ENCODE results near the gene DOCK9.

DOCK9 gene

GRCh38 chr13:98878486-98879126, 99.3 kb downstream of the DOCK9 start:
- no peak for DNase-seq

GRCh38 chr13:98877936-98878335, 99.9 kb downstream of the DOCK9 start:
- no peak for DNase-seq

GRCh38 chr13:98877466-98877865, 100.4 kb downstream of the DOCK9 start:
- no peak for DNase-seq

DNA sequence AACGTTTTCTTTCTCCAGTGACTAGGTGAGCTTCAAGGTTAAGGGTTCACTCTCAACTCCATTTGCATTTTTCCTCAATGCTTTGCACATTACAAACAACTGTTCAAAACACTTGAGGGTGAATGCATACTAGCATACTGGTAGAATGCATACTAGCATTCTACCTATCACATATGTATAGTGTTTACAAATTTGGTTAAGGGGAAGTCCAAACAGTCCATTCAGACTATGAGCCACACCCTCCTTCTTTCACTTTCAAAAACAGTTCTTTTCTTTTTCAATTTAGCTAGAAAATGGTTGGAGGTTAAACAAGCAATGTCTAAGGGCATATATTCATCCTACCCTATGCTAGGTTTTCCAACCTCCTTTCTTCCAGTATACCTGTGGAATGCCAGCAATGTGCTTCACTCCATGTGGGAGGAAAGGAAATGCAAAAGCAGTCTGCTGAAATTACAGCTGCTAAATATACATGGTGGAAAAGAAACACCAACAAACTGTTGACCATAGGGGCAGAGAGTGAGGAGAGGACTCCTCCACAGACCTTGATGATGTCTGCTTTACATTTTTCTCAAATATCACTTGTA, 102.6 kb downstream of the DOCK9 start:
- DNase-seq: no peak

DNA sequence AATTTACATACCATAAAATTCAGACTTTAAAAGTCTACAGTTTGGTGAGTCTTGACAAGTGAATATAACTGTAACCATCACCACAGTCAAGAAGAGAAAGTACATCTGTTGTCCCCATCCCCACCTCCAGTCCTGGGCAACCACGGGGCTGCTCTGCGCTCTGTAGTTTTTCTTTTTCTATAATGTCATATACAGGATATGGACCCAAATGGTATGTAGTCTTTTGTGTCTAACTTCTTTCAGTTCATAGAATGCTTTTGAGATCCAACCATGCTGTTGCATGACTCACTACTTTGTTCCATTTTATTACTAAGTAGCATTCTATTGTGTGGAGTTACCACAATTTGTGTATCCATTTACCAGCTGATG, 103.9 kb downstream of the DOCK9 start:
- DNase-seq: no peak

- DNase-seq: no peak
Observed at GRCh38 chr13:98873377-98874028, 104.4 kb downstream of the DOCK9 start.

GRCh38 chr13:98871727-98872126, 106.1 kb downstream of the DOCK9 start:
- DNase-seq: no peak

DNA sequence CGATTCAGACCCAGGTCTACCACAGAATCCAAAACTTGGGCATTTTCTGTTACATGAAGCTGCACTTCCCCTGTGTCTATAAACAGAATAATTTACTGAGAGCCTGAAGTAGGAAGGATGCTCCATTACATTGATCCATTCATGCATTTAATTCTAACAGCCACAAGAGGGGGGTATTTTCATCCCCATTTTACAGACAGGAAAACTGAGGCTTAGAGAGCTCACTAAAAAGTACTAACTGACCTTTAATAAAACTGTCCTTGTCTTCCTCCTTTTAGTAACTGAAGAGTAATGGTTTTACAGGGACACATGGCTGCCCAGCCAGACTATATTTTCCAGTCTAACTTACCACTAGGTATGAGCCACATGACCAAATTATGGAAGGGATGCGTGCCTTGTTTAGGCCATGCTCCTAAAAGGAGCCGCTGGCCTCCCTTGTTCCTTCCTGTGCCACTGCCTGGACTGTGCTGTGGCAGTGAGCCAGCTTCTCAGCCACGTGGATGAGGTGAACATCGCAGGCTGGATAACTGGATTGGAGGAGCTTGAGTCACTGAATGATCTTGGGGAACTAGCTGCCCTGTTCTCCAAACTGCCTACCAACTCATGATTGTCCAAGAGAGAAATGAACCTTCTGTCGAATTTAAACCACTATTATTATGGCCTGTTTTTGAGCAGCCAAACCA, 108.3 kb downstream of the DOCK9 start:
- no peak for DNase-seq

DNA sequence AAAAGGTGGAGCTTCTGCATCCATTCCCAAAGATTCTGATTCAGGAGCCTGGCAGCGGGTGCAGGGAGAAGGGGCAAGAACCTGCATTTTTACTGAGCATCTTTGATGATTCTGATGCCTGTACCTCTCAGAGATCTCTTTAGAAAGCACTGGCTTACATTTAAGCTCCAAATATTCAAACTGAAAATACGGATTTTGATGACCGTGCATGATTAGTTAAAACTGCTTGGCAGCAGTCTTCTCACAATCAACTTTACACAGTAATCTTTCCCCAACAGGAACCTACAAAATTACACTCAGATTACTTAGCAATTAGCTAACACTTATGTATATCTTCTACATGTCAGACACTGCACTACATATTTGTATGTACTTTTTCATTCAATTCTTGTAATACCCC, 108.9 kb downstream of the DOCK9 start:
- no peak for DNase-seq

GRCh38 chr13:98866882-98867281, 111.0 kb downstream of the DOCK9 start:
- no peak for DNase-seq

DNA sequence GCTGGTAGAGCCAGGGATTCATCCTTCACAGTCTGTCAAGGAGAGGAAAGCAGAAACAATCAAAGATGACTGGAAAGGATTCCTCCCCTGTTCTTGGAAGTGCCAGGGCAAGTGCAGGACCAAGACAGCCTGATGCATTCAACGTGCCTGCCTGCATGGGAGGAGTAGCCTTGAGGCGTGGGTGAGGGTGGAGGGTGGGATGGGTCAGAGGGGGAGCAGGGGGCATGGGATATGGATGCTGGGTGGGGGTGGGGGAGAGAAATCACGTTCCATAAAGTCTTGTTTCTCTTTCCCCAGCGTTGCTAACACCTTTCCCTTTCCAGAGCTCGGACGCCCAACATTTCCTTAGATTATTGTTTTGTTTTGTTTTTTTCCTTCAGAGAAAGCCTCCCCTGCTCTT, 117.4 kb downstream of the DOCK9 start:
- no peak for DNase-seq

DNA sequence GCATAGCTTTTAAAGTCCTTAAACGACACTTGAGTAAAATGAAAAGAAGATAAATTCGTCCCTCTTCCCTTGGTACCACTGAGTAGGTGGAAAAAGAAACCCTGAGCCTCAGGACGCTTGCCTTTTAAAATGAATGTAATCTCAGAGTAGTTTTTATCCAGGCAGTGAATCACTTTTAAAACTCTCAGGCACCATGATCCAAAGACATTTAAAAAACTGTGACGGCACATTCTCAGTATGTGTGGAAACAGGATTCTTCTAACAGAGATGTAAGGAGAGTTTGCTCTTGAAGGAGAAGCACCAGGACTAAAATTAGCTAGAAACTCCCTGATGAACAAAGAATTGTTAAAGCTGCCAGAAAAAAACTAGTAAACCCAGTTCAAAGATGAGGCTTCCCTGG, 119.7 kb downstream of the DOCK9 start:
- DNase-seq: no peak

DNA sequence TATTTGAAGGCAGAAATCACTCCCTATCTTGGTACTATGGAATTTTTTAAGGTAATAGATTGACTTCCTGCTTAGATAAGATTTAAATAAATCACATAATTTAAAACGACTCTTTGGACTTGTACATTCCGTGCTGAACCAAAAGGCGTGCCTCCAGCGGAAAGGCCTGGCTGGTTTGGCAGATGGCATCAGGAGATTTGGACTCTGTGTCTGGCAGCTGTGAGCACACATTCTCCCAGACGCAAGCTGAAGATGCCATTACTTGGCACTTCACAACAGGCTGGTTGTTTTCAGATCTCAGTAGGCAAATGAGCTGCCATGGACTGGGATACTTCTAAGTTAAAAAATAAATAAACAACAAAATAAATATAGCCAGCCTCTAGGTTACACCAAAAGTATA, 120.9 kb downstream of the DOCK9 start:
- no peak for DNase-seq

DNA sequence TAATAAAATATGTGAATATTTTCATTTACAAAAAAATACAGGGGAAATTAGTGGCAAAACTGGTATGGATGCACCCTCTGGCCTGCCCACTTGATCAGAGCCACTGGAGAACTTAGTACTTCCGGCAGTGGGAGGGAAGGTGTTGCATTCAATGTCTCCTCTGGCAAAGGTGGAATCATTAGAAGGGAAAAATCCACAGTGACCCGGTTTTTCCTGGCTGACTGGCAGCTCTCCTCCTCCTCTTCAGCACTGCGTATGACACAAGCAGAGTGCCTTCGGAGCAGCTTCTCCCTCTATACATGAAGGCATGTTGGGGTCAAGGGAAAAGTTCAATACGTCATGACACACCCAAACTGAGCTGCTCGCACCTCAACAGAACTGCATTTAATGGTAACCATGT, 123.4 kb downstream of the DOCK9 start:
- DNase-seq: no peak

DNA sequence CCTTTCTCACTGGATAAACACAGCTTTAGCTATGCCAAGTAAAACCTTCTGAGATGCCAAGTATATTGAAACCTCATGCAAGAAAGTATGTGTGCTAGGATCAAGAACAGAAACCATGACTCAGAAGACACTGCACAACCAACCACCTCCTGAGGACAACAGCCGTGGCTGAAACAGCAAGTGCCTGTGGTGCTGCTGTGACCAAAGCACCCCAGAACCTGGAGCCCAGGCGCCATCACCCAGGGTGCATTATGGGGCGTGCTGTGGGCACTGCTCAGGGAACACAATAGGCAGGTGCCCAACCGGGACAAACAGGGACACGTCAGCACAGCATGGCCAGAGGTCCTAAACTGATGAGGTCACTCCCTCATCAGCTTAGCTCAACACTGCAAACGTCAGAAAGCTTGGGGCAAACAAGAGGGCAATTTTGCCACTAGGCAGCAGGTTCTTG, 124.1 kb downstream of the DOCK9 start:
- peak; percentile 63 for DNase-seq

GRCh38 chr13:98851276-98851675, 126.6 kb downstream of the DOCK9 start:
- no peak for DNase-seq

DNA sequence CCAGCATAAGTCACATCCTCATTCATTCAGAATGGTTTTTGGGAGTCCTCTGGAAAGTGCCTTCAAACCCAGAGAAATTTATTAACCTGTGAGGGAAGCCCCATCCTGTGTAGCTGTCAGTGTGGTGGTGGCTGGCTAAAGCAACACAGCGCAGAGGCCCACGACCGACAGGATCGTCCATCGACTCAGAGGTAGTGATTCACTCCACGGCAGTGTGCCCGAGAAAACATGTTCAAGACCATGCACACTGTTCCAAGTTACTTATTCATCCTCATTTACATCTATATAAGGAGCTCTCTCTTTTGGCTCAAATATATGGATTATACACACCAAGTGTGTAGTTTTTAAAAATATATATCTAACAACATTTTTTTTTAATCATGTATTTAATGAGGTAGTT, 129.1 kb downstream of the DOCK9 start:
- no peak for DNase-seq

- DNase-seq: no peak
Observed at GRCh38 chr13:98847780-98848179, 130.1 kb downstream of the DOCK9 start.

DNA sequence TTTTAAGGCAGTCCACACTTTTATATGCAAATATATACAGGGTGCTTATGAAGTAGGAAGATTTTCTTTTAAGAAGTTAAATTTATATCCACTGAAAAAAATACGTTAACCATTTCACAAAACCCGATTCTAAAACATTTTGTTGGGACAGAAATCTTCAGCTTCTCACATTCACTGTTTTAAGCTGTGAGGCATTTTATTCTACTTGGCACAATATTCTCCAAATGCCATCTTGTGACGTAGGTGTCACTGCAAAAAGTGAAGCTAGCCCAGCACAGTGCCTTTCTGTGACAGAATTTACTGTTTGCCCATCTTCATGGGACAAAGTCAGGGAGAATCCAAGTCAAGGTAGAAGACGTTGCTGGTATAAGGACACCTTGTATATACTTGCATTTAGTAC, 130.9 kb downstream of the DOCK9 start:
- DNase-seq: no peak

- no peak for DNase-seq
Observed at GRCh38 chr13:98846521-98846920, 131.3 kb downstream of the DOCK9 start.

DNA sequence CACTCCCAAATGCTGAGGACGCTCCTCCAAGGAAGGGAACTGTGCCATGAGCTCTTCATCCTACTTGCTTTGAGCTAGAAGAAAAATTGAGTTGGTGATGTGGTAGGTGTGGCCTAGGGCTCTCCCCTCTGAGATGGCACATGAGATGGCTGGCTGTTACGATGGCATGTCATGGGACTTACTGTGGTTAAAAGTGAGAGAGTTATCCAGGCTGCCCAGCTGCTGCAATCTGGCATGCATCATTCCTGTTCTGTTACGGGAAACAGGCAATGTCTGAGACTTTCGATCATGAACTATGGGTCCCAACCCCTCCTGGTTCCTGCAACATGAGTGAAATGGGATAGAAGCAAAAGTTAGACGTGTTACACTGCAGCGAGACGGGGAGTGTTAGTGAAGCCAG, 132.1 kb downstream of the DOCK9 start:
- DNase-seq: no peak

GRCh38 chr13:98844021-98844420, 133.8 kb downstream of the DOCK9 start:
- no peak for DNase-seq

DNA sequence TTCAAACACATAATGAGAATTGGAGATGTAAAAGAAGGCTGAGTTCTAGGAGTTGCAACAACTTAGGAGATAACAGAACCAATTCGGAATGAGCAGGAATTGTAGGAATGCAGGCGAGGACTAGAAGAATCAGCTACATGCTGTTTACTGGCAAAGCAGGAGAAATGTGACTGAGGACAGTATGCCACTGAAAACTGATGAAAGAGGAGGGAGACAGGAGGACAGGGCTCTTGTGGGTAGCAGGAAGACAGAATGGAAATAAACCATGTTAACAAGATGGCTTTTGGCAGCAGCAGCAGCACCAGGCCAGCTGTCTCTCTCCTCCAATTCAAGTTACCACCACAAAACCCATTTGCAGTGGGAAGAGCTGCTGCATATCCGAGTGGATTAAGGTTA, 134.4 kb downstream of the DOCK9 start:
- no peak for DNase-seq

DNA sequence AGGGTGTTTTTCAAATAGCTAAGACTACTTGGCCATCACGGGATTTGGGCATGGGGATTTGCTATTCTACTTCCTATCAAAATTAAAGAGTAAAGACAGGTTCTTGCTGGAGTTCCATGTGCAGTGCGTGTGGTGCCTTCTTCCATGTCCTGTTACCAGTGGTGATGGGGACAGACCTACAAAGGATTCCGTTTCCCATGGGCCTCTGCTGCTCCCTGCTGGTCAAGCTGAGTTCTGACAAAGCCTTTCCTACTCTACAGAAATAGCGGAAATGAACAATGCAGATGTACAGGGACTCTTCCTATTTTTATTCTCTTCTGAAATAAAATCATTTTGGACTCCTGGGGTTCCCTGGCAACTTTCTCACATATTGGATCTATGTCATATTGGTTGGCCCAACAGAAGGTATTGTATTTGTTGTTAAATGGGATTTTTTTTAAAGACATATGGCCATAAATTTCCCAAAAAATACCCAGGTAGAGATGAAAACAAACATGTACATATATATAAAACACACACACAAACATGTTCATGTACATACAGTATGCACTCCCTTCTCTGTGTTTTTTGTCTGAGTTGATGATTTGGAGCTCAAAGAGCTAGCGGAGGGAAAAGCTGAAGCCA, 134.9 kb downstream of the DOCK9 start:
- peak; percentile 71 for DNase-seq
